A549 treated with dexamethasone at 1 μM for 4 hours (cell line): Measurements from ENCODE around the gene LRRC8D. TPM values are rescaled to one million over a fixed set of nuclear protein-coding genes. Genes with fewer than 3 reads are reported as not detected.

ENCODE experiments used
- total RNA-seq: library from RNA; stranded (reverse); fragments of 200-300 nt; extraction: Qiagen RNA extraction; gene quantifications from 5 replicates; pipeline ENCODE4 v1.2.3, GENCODE V29; 2022

LRRC8D gene
- 29.2 to 37.1 TPM (median 36.4 TPM) in 5 replicates for total RNA-seq

DNA sequence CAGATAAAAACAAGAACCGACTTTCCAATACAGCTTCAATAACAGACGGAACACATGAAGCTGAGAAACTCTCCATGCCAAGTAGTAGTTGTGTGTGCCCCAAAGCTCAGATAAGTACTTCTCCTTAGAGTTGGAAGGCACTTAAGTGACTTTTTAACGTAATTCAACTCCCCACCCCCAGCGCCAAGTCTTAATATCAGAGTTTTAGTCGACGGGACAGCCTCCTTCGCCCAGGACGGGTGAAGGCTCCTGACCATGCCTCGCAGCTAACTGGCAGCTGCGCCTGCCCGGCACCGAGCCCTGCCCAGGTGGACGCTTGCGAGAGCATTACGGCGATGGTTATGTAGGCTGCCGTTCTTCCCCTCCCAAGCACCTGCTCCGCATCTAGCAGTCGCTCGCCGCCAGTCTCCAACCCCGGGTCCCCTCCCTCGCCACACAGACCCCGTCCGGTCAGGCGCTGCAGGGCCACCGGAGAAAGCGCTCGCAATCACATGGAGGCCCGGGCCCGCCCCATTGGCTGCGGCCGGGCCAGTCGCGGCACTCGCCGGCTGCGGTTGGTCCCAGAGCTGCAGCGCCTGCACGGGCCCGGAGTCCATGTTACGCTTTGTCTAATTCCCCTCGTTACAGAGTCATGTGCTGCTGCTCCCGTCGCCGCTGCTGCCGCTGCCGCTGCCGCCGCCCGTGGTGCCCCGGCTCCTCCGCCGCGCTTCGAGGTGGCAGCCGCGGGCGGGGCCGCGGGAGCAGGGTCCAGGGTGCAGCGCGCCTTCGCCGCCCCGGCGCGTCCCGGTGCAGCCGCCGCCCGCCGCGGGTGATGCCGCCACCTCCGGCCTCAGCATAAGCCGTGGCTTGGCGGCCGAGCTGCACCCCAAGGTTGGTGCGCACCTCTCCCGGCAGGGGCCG is at the start of gene LRRC8D:
Gene LRRC8D (plus strand): TSS at position 611 of the 900 bp plus-strand sequence. CDS start 112,037 bp downstream, outside the sequence.

Other genes with a start within 250 kb of the LRRC8D start
- gene LRRC8C, start 187.9 kb upstream of the LRRC8D start, total RNA-seq = 7.9 to 12.1 TPM (median 10.2 TPM) in 5 replicates
- gene ZNF326, start 174.1 kb downstream of the LRRC8D start, total RNA-seq = 16.4 to 20.6 TPM (median 17.8 TPM) in 5 replicates